ENCODE measurements around the gene PLEKHG5.
A peak's percentile ranks its signal among the peaks of the same experiment; 100 is the strongest.

PLEKHG5 gene

GRCh38 chr1:6475381-6476133 lies 15.9 kb downstream of the PLEKHG5 start:
- DNase-seq (ENCODE audit: low spot score): peak; percentile 85

- DNase-seq (ENCODE audit: low spot score): no peak
These were observed 16.6 kb downstream of the PLEKHG5 start for GRCh38 chr1:6474815-6475282.

- DNase-seq (ENCODE audit: low spot score): no peak
These were observed 17.3 kb downstream of the PLEKHG5 start for GRCh38 chr1:6473974-6474814.

GRCh38 chr1:6473156-6473555 lies 18.3 kb downstream of the PLEKHG5 start:
- DNase-seq (ENCODE audit: low spot score): no peak

- no peak for DNase-seq (ENCODE audit: low spot score)
These were observed 19.1 kb downstream of the PLEKHG5 start for GRCh38 chr1:6472391-6472790.

GRCh38 chr1:6471970-6472368 lies 19.5 kb downstream of the PLEKHG5 start:
- DNase-seq (ENCODE audit: low spot score): no peak

- no peak for DNase-seq (ENCODE audit: low spot score)
These were observed 20.1 kb downstream of the PLEKHG5 start for GRCh38 chr1:6471086-6471969.

- DNase-seq (ENCODE audit: low spot score): no peak
These were observed 21.1 kb downstream of the PLEKHG5 start for GRCh38 chr1:6470132-6471085.

- no peak for DNase-seq (ENCODE audit: low spot score)
These were observed 22.6 kb downstream of the PLEKHG5 start for GRCh38 chr1:6468729-6469461.

- no peak for DNase-seq (ENCODE audit: low spot score)
These were observed 23.5 kb downstream of the PLEKHG5 start for GRCh38 chr1:6467744-6468688.

GRCh38 chr1:6467224-6467623 lies 24.2 kb downstream of the PLEKHG5 start:
- DNase-seq (ENCODE audit: low spot score): no peak

GRCh38 chr1:6466751-6467150 lies 24.7 kb downstream of the PLEKHG5 start:
- no peak for DNase-seq (ENCODE audit: low spot score)

GRCh38 chr1:6466023-6466422 lies 25.4 kb downstream of the PLEKHG5 start, which contains the start of gene TNFRSF25:
Gene TNFRSF25 (minus strand): TSS chr1:6466173. CDS start chr1:6466107, 66 bp downstream.
- no peak for DNase-seq (ENCODE audit: low spot score)

- no peak for DNase-seq (ENCODE audit: low spot score)
These were observed 25.9 kb downstream of the PLEKHG5 start for GRCh38 chr1:6465461-6466005.

GRCh38 chr1:6464915-6465314 lies 26.6 kb downstream of the PLEKHG5 start:
- no peak for DNase-seq (ENCODE audit: low spot score)

GRCh38 chr1:6464514-6464836 lies 27.0 kb downstream of the PLEKHG5 start:
- DNase-seq (ENCODE audit: low spot score): no peak

- DNase-seq (ENCODE audit: low spot score): no peak
These were observed 28.4 kb downstream of the PLEKHG5 start for GRCh38 chr1:6463120-6463412.

- no peak for DNase-seq (ENCODE audit: low spot score)
These were observed 28.9 kb downstream of the PLEKHG5 start for GRCh38 chr1:6462412-6463119.
